ENCODE data around the gene PCBP3. TPM values are rescaled to one million over a fixed set of nuclear protein-coding genes. Genes with fewer than 3 reads are reported as not detected.

Gene PCBP3
- total RNA-seq, 1 donor, result 2.2 TPM

GRCh38 chr21:45919593-45919992 lies 276.1 kb downstream of the PCBP3 start:
- Histone ChIP-seq H3K4me1 (ENCODE audit: insufficient read depth, low read length) (peaks cover 4% of the 10 kb centered on the region), H3K9me3 (ENCODE audit: low read depth, low read length) (no peaks in the 10 kb centered on the region), H3K4me3 (ENCODE audit: low read length) (no peak overlapping the region), H3K27me3 (ENCODE audit: insufficient read depth, low read length) (no peaks in the 10 kb centered on the region)

DNA sequence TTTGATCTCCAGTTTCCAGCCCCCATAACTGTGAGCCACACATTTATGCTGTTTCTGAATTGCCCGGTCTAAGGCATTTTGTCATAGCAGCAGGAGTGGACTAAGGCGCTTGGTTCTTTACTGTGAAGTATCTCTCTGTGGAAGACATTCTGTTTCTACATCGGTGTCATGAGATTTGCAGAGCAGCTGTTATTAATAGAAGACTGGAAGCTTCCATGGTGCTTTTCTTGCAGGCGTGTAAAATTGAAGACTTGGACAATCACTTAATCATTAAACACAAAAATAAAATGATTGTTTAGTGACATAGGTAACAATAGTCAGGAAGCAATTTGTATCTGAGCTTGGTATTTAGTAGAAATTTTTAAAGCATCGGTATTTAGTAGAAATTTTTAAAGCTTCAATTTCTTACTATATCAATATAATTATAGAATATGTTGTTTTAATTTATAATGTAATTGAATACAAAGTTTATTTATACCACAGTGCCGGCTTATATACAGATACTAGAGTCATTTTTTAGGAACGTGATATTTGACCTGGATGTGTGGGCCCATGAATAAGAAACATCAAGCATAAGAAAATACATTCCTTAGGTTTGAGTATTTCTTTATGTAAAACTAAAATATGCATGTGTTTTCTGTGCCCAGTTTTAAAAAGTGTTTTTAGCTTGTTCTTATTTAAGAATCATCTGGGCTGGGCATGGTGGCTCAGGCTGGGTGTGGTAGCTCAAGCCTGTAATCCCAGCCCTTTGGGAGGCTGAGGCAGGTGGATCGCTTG lies 277.5 kb downstream of the PCBP3 start:
- H3K4me1 ChIP-seq (ENCODE audit: insufficient read depth, low read length), result no peaks in the 10 kb centered on the region
- H3K9me3 ChIP-seq (ENCODE audit: low read depth, low read length), result no peaks in the 10 kb centered on the region
- no peaks in the 10 kb centered on the region for H3K27me3 ChIP-seq (ENCODE audit: insufficient read depth, low read length)
- H3K4me3 ChIP-seq (ENCODE audit: low read length), result no peak overlapping the region

DNA sequence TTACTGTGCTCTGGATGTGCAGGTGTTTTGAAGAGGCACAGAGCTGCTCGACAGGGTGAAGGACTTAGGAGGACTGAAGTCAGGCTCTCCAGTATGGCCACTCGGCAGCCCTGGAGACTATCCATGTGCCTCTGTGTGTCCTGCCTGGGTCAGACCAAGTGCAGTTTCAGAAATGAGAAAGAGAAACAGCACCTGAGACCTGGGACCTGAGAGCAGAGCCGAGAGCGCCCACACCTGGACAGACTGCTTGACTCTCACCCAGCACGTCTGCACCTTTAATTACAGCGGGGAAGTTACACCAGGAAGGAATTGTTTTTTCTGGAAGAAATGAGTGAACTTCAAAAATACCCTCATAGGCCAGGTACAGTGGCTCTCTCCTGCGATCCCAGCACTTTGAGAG lies 278.4 kb downstream of the PCBP3 start:
- Histone ChIP-seq H3K27me3 (ENCODE audit: insufficient read depth, low read length) (no peaks in the 10 kb centered on the region), H3K4me3 (ENCODE audit: low read length) (no peak overlapping the region), H3K4me1 (ENCODE audit: insufficient read depth, low read length) (no peaks in the 10 kb centered on the region), H3K9me3 (ENCODE audit: low read depth, low read length) (no peaks in the 10 kb centered on the region)

DNA sequence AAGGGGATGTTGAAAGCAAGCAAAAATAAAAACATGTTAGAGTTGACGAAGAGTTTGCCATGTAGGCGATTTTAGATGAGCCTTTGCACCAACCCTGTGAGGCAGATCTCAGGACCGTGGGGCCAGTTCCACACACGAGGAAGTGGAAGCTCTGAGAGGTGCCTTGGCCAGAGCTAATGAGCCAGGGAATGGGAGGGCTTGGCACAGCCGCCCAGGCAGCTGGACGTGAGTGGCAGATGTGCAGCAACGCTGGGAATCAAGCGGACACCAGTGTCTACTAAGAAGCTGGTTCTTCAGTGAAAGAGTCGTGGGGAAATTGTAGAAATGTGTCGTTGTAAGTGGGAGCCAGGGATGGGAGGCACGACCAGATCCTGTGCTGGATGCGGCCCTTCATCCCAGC lies 279.1 kb downstream of the PCBP3 start:
- Histone ChIP-seq H3K9me3 (ENCODE audit: low read depth, low read length) (no peaks in the 10 kb centered on the region), H3K4me3 (ENCODE audit: low read length) (no peak overlapping the region), H3K27me3 (ENCODE audit: insufficient read depth, low read length) (no peaks in the 10 kb centered on the region), H3K4me1 (ENCODE audit: insufficient read depth, low read length) (no peaks in the 10 kb centered on the region)

- Histone ChIP-seq H3K4me1 (ENCODE audit: insufficient read depth, low read length) (no peaks in the 10 kb centered on the region), H3K4me3 (ENCODE audit: low read length) (no peak overlapping the region), H3K9me3 (ENCODE audit: low read depth, low read length) (no peaks in the 10 kb centered on the region), H3K27me3 (ENCODE audit: insufficient read depth, low read length) (no peaks in the 10 kb centered on the region)
These were observed 279.6 kb downstream of the PCBP3 start for GRCh38 chr21:45923146-45923545.

DNA sequence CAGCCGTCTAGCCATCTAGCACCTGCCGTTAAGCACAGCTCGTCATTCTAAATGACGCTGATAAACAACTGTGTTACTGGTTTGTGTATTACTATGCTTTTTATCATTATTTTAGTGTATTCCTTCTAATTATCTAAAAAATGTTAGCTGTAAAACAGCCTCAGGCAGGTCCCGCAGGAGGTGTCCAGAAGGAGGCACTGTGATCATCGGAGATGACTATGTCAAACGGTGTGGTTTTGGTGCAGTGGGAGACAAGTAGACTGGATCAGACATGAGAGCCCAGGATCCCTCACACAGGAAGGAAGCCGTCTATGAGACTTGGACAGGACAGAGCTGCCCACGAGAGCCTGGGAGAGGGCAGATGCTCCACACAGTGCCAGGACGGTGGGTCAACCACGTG lies 282.8 kb downstream of the PCBP3 start:
- Histone ChIP-seq H3K9me3 (ENCODE audit: low read depth, low read length) (no peaks in the 10 kb centered on the region), H3K4me1 (ENCODE audit: insufficient read depth, low read length) (no peaks in the 10 kb centered on the region), H3K4me3 (ENCODE audit: low read length) (no peak overlapping the region), H3K27me3 (ENCODE audit: insufficient read depth, low read length) (no peaks in the 10 kb centered on the region)

- no peak overlapping the region for H3K4me3 ChIP-seq (ENCODE audit: low read length)
- H3K9me3 ChIP-seq (ENCODE audit: low read depth, low read length), result no peaks in the 10 kb centered on the region
- H3K27me3 ChIP-seq (ENCODE audit: insufficient read depth, low read length), result no peaks in the 10 kb centered on the region
- no peaks in the 10 kb centered on the region for H3K4me1 ChIP-seq (ENCODE audit: insufficient read depth, low read length)
These were observed 283.5 kb downstream of the PCBP3 start for GRCh38 chr21:45927032-45927431.

DNA sequence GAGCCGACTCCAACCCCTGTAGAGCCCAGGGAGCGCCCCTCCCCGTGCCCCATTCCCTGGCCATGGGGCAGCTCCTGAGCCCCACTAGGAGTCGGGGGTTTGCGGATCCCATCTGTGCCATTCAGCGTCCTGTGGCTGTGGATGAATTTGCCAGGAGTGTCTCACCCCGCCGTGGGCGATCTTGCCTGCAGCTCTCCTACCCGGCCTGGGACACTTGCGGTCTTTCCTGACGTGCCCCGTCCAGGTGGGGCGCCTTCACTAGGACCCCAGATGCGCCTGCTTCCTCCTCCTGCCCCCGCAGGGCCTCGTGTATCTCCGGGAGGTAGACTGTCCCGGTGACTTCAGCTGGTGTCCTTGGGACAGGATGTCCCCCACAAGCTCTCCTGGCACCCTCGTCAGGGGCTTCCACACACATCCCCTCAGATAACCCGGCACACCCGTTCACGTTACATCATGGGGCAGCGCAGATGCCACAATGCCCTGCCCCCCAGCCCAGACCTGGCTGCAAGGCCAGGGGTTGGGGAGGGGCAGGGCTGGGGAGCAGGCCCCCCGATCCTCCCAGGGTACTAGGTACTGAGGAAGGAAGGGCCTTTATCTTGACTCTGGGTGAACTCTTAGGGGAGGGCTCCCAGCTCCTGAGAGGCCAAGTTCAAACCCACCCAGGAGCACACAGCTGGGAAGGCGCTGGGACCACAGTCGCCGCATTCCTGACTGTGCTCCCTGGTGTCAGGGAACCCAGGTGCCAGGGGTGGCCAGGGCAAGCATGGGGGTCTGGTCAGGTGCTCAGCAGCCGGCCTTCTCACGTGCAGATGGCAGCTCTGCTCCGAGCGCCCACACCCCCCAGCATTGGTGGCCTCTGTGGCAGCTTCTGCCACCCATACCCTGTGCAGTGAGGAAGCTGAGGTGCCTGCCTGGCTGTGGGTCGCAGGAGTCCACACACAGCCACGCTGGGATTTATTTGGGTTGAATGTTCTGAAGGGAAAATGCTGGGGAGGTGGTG lies 284.6 kb downstream of the PCBP3 start:
- Histone ChIP-seq H3K9me3 (ENCODE audit: low read depth, low read length) (no peaks in the 10 kb centered on the region), H3K4me1 (ENCODE audit: insufficient read depth, low read length) (no peaks in the 10 kb centered on the region), H3K27me3 (ENCODE audit: insufficient read depth, low read length) (no peaks in the 10 kb centered on the region), H3K4me3 (ENCODE audit: low read length) (no peak overlapping the region)

- Histone ChIP-seq H3K4me3 (ENCODE audit: low read length) (no peak overlapping the region), H3K4me1 (ENCODE audit: insufficient read depth, low read length) (no peaks in the 10 kb centered on the region), H3K9me3 (ENCODE audit: low read depth, low read length) (no peaks in the 10 kb centered on the region), H3K27me3 (ENCODE audit: insufficient read depth, low read length) (no peaks in the 10 kb centered on the region)
These were observed 285.9 kb downstream of the PCBP3 start for GRCh38 chr21:45929449-45929848.

GRCh38 chr21:45930231-45930760 lies 286.8 kb downstream of the PCBP3 start:
- H3K4me3 ChIP-seq (ENCODE audit: low read length), result no peak overlapping the region

DNA sequence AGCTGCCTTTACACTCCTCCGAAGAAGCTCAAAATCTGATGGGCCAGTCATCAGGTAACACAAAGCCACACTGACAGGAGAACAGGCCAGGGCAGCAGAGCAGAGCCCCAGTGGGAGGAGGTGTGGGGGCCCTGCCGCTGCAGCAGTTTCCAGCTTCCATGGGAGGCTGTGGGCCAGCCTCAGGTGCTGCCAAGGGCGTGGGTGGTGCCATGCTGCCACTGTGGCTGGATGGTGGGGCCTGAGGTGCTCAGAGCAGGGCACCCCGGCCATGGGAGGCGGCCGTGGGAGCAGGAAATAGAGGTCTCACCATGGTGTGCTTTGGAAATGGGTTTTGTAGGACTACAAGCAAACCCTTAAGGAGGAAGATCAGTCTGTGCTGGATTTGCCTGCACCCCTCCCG lies 287.3 kb downstream of the PCBP3 start:
- Histone ChIP-seq H3K9me3 (ENCODE audit: low read depth, low read length) (no peaks in the 10 kb centered on the region), H3K4me1 (ENCODE audit: insufficient read depth, low read length) (no peaks in the 10 kb centered on the region), H3K4me3 (ENCODE audit: low read length) (no peak overlapping the region), H3K27me3 (ENCODE audit: insufficient read depth, low read length) (no peaks in the 10 kb centered on the region)

More at GRCh38 chr21:45930231-45930760, 286.8 kb downstream of the PCBP3 start:
- H3K27me3 ChIP-seq (ENCODE audit: insufficient read depth, low read length), result no peaks in the 10 kb centered on the region
- no peaks in the 10 kb centered on the region for H3K9me3 ChIP-seq (ENCODE audit: low read depth, low read length)
- H3K4me1 ChIP-seq (ENCODE audit: insufficient read depth, low read length), result no peaks in the 10 kb centered on the region

- H3K27me3 ChIP-seq (ENCODE audit: insufficient read depth, low read length), result no peaks in the 10 kb centered on the region
- no peaks in the 10 kb centered on the region for H3K4me1 ChIP-seq (ENCODE audit: insufficient read depth, low read length)
- H3K9me3 ChIP-seq (ENCODE audit: low read depth, low read length), result no peaks in the 10 kb centered on the region
- no peak overlapping the region for H3K4me3 ChIP-seq (ENCODE audit: low read length)
These were observed 288.0 kb downstream of the PCBP3 start for GRCh38 chr21:45931397-45931969.

DNA sequence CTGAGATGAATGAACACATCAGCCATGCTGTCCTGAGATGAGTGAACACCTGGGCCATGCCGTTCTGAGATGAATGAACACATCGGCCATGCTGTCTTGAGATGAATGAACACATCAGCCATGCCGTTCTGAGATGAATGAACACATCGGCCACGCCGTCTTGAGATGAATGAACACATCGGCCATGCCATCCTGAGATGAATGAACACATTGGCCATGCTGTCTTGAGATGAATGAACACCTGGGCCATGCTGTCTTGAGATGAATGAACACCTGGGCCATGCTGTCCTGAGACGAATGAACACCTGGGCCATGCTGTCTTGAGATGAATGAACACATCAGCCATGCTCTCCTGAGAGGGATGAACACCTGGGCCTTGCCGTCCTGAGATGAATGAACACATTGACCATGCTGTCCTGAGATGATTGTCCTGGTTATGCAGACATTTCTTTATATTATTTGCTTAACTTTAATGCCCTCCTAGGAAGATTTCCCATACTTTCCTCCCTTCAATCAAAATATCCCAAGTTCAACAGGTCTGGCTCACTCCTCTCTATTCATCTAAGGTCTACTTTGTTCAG lies 289.5 kb downstream of the PCBP3 start:
- Histone ChIP-seq H3K4me1 (ENCODE audit: insufficient read depth, low read length) (no peaks in the 10 kb centered on the region), H3K27me3 (ENCODE audit: insufficient read depth, low read length) (no peaks in the 10 kb centered on the region), H3K9me3 (ENCODE audit: low read depth, low read length) (no peaks in the 10 kb centered on the region), H3K4me3 (ENCODE audit: low read length) (no peak overlapping the region)

DNA sequence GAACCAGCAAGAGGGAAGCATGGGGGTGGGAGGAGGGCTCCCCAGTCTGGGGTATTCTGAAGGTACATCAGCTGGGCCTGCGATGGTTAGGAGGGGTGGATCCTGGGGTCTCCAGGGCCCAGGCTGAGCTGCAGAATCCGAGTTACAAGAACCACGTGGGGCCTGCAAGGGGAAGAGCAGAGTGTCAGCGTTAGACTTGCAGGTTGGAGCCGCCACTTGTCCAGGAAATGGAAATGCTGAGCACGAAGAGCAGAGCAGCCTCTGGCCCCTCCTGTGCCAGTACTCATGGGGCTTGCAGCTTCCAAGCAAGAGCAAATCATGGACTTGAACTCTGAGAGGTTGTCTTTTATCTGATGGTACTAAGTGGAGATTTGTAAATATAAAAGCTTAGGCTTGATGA lies 290.6 kb downstream of the PCBP3 start:
- Histone ChIP-seq H3K4me3 (ENCODE audit: low read length) (no peak overlapping the region), H3K4me1 (ENCODE audit: insufficient read depth, low read length) (no peaks in the 10 kb centered on the region), H3K9me3 (ENCODE audit: low read depth, low read length) (no peaks in the 10 kb centered on the region), H3K27me3 (ENCODE audit: insufficient read depth, low read length) (no peaks in the 10 kb centered on the region)

DNA sequence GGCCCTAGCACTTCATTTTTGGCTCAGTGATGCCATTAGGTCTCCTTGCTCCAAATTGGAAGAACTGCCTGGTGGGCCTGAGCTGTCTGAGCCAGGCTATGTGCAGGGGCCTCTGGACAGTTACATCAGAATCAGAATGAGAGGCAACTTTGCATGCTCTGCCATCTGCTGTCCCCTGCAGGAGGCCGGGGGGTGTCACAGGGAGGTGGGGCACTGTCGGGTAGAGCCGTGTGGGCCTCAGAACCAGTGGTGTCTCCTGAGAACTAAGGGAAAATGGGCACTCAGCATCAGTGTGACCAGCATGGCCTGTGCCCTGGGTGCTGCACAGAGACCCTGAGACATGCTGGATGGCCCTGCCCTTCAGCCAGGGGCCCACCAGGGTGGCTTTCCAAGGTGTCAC lies 291.0 kb downstream of the PCBP3 start:
- Histone ChIP-seq H3K9me3 (ENCODE audit: low read depth, low read length) (no peaks in the 10 kb centered on the region), H3K4me1 (ENCODE audit: insufficient read depth, low read length) (no peaks in the 10 kb centered on the region), H3K4me3 (ENCODE audit: low read length) (no peak overlapping the region), H3K27me3 (ENCODE audit: insufficient read depth, low read length) (no peaks in the 10 kb centered on the region)

Data from mononuclear cell (primary cell).